DOHH2 (cell line): ENCODE data around the gene NEK3.
"Not testable (repeated sequence)": the region's sequence is repeated elsewhere in the genome, so short reads cannot be mapped to it uniquely, and the experiment has no call there.

ENCODE experiments used
- H3F3A ChIP-seq: fragments of 200-600 bp; sonication (generic), shearing (Covaris generic); 2 replicates; pipeline ENCODE4 v1.6.0; 2016; ENCODE audit warnings: antibody characterized with exemption, mild to moderate bottlenecking; ENCODE audit not compliant: control insufficient read depth, insufficient read depth
- H3K27ac ChIP-seq: fragments of 200-600 bp; sonication (generic); 2 replicates; pipeline ENCODE4 v1.5.1; 2014; ENCODE audit warnings: low read depth, mild to moderate bottlenecking, low read length, moderate library complexity
- H3K27me3 ChIP-seq: fragments of 200-600 bp; sonication (generic); 2 replicates; pipeline ENCODE4 v1.6.1; 2014; ENCODE audit warnings: mild to moderate bottlenecking, low read length, mixed read lengths; ENCODE audit not compliant: control insufficient read depth
- H3K36me3 ChIP-seq: fragments of 200-600 bp; sonication (generic); 2 replicates; pipeline ENCODE4 v1.6.1; 2014; ENCODE audit warnings: mild to moderate bottlenecking, low read length, moderate library complexity, mixed read lengths; ENCODE audit not compliant: control insufficient read depth
- H3K4me1 ChIP-seq: fragments of 200-600 bp; sonication (generic); 2 replicates; pipeline ENCODE4 v1.6.1; 2014; ENCODE audit warnings: mild to moderate bottlenecking, low read length, mixed read lengths; ENCODE audit not compliant: control insufficient read depth
- H3K4me2 ChIP-seq: fragments of 200-600 bp; sonication (generic); 2 replicates; pipeline ENCODE4 v1.6.0; 2014; ENCODE audit warnings: mild to moderate bottlenecking, low read length, moderate library complexity
- H3K4me3 ChIP-seq: fragments of 200-600 bp; sonication (generic); 2 replicates; pipeline ENCODE4 v1.5.1; 2014; ENCODE audit warnings: mild to moderate bottlenecking, low read length, mixed read lengths
- H3K79me2 ChIP-seq: fragments of 200-600 bp; sonication (generic); 2 replicates; pipeline ENCODE4 v1.6.1; 2014; ENCODE audit warnings: mild to moderate bottlenecking, low read length, mixed read lengths; ENCODE audit not compliant: control insufficient read depth
- H3K9me2 ChIP-seq: fragments of 200-600 bp; sonication (generic); replicated peaks from 2 replicates; pipeline ENCODE4 v1.6.1; 2014; ENCODE audit warnings: mild to moderate bottlenecking, low read length, mixed read lengths; ENCODE audit not compliant: control insufficient read depth
- H3K9me3 ChIP-seq: fragments of 200-600 bp; sonication (generic); 2 replicates; pipeline ENCODE4 v1.6.1; 2014; ENCODE audit warnings: antibody characterized with exemption, low read length, mixed read lengths; ENCODE audit not compliant: control insufficient read depth, insufficient read depth
- H4K20me1 ChIP-seq: fragments of 200-600 bp; sonication (generic); 2 replicates; pipeline ENCODE4 v1.6.0; 2014; ENCODE audit warnings: low read depth, mild to moderate bottlenecking, antibody characterized with exemption, low read length, moderate library complexity; ENCODE audit not compliant: control insufficient read depth, insufficient read depth
- CTCF ChIP-seq: fragments of 200-600 bp; sonication (generic); IDR thresholded peaks from one replicate; pipeline ENCODE4 v1.5.1; 2014; ENCODE audit warnings: antibody characterized with exemption, mild to moderate bottlenecking, low read depth, low read length; ENCODE audit not compliant: poor library complexity, severe bottlenecking
- EZH2phosphoT487 ChIP-seq: fragments of 200-600 bp; sonication (generic); IDR thresholded peaks from 2 replicates; pipeline ENCODE4 v1.6.1; 2017; ENCODE audit warnings: borderline replicate concordance, mild to moderate bottlenecking, antibody characterized with exemption, low read length, moderate library complexity, mixed read lengths

Gene NEK3

DNA sequence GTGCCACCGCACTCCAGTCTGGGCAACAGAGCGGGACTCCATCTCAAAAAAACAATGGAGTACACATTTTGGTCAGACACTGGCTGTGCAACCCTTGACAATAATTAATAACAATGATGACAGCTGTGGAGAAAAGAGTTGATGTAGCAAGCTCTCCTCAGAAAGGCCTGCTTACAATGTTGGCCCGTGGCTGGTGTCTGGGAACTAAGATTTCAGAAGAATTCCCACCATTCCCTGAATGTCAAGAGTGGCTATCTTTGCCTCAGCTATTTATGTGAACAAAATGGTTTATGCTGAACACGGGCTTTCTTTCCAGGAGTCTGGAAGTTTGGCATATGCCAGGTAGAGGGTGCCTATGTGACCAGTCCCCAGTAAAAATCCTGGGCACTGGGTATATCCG, 56.0 kb downstream of the NEK3 start:
- Histone ChIP-seq H3K27me3 (no peaks in the 10 kb centered on the region), H3K9me3 (no peaks in the 10 kb centered on the region), H3F3A (no peaks in the 10 kb centered on the region), H3K9me2 (no peaks in the 10 kb centered on the region), H3K36me3 (no peaks in the 10 kb centered on the region), H4K20me1 (no peaks in the 10 kb centered on the region), H3K79me2 (no peaks in the 10 kb centered on the region), H3K27ac (no peak overlapping the region), H3K4me1 (no peaks in the 10 kb centered on the region), H3K4me2 (no peak overlapping the region), H3K4me3 (no peak overlapping the region)
- TF ChIP-seq EZH2phosphoT487 (no peak), CTCF (no peak)

DNA sequence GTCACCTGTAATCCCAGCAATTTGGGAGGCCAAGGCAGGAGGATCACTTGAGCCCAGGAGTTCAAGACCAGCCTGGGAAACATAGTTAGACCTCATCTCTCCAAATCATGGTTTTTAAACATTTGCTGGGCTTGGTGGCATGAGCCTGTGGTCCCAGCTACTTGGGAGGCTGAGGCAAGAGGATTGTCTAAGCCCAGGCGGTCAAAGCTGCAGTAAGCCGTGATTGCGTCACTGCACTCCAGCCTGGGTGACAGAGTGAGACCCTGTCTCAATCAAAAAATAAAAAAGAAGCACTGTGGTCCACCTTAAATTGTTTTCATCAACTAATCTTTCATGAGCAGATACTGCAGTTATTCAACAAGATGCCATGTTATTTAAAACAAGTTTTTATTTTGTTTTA, 57.0 kb downstream of the NEK3 start:
- not testable (repeated sequence) for H3K9me2 ChIP-seq, H3F3A ChIP-seq, H3K36me3 ChIP-seq, H3K27me3 ChIP-seq, H3K9me3 ChIP-seq, H3K79me2 ChIP-seq, H3K4me3 ChIP-seq, H4K20me1 ChIP-seq, H3K4me2 ChIP-seq, H3K4me1 ChIP-seq, H3K27ac ChIP-seq

GRCh38 chr13:52097197-52097596, 62.2 kb downstream of the NEK3 start:
- H3K4me1 ChIP-seq, result no peaks in the 10 kb centered on the region
- TF ChIP-seq EZH2phosphoT487 (no peak), CTCF (no peak)
- H4K20me1 ChIP-seq, result no peaks in the 10 kb centered on the region
- no peaks in the 10 kb centered on the region for H3K79me2 ChIP-seq
- no peaks in the 10 kb centered on the region for H3K9me2 ChIP-seq
- H3K4me2 ChIP-seq, result no peak overlapping the region
- H3K4me3 ChIP-seq, result no peak overlapping the region
- no peaks in the 10 kb centered on the region for H3F3A ChIP-seq
- H3K36me3 ChIP-seq, result no peaks in the 10 kb centered on the region
- no peak overlapping the region for H3K27ac ChIP-seq
- no peaks in the 10 kb centered on the region for H3K27me3 ChIP-seq
- no peaks in the 10 kb centered on the region for H3K9me3 ChIP-seq

- H3K4me3 ChIP-seq, result no peak overlapping the region
- no peaks in the 10 kb centered on the region for H3K4me1 ChIP-seq
- H3K4me2 ChIP-seq, result no peak overlapping the region
- no peaks in the 10 kb centered on the region for H3K9me3 ChIP-seq
- TF ChIP-seq CTCF, result no peak
- no peak for TF ChIP-seq EZH2phosphoT487
- no peak overlapping the region for H3K27ac ChIP-seq
- H3K79me2 ChIP-seq, result no peaks in the 10 kb centered on the region
- H3F3A ChIP-seq, result no peaks in the 10 kb centered on the region
- H3K27me3 ChIP-seq, result no peaks in the 10 kb centered on the region
- no peaks in the 10 kb centered on the region for H4K20me1 ChIP-seq
- no peaks in the 10 kb centered on the region for H3K9me2 ChIP-seq
- no peaks in the 10 kb centered on the region for H3K36me3 ChIP-seq
Observed at GRCh38 chr13:52096748-52097147, 62.6 kb downstream of the NEK3 start.
